Caco-2 (cell line): ENCODE results near the gene LARP1. TPM values are rescaled to one million over a fixed set of nuclear protein-coding genes. Genes with fewer than 3 reads are reported as not detected.

Source experiments
- BruUV-seq: library from RNA; stranded (reverse); fragments of 400-500 nt; replicated peaks from 2 replicates; lab custom pipeline; 2021; lab: Mats Ljungman, UMichigan
- CTCF ChIA-PET: fragments of 300-600 bp; sonication (Branson Sonifier 250); formaldehyde crosslinking; loops from one replicate; lab custom pipeline; 2022; ENCODE audit warnings: antibody characterized with exemption; lab: Charles Lee
- POLR2A ChIA-PET: fragments of 300-600 bp; sonication (Branson Sonifier 250); formaldehyde crosslinking; loops from one replicate; lab custom pipeline; 2022; ENCODE audit warnings: antibody characterized with exemption; lab: Charles Lee
- DNase-seq, 2 experiments: peaks; one replicate each; pipeline versions ENCODE4 v3.0.0 to v3.0.0-alpha.2; 2020 to 2022
- H3K27me3 ChIP-seq: replicated peaks from 2 replicates; pipeline ENCODE4 v1.6.0; 2011; ENCODE audit warnings: low read length; ENCODE audit not compliant: control insufficient read depth, insufficient read depth
- H3K36me3 ChIP-seq: 2 replicates; pipeline ENCODE4 v1.5.1; 2011; ENCODE audit warnings: low read length; ENCODE audit not compliant: control insufficient read depth, insufficient read depth
- H3K4me1 ChIP-seq: fragments of 250-450 bp; sonication (Bioruptor Pico); 2 replicates; pipeline ENCODE4 v1.5.1; 2020; ENCODE audit warnings: mild to moderate bottlenecking
- H3K4me3 ChIP-seq: 2 replicates; pipeline ENCODE4 v1.5.1; 2011; ENCODE audit warnings: low read depth, mild to moderate bottlenecking, control low read depth, low read length
- H3K9me3 ChIP-seq: fragments of 250-450 bp; sonication (Bioruptor Pico); 2 replicates; pipeline ENCODE4 v1.5.1; 2020; ENCODE audit warnings: mild to moderate bottlenecking, moderate library complexity
- H3K27ac Mint-ChIP-seq: one replicate; pipeline ENCODE4 v1.8.0; 2022; ENCODE audit warnings: mixed read lengths; ENCODE audit not compliant: unreplicated experiment
- H3K27me3 Mint-ChIP-seq: one replicate; pipeline ENCODE4 v1.8.0; 2022; ENCODE audit warnings: mixed read lengths; ENCODE audit not compliant: insufficient read depth, unreplicated experiment
- H3K36me3 Mint-ChIP-seq: one replicate; pipeline ENCODE4 v1.8.0; 2022; ENCODE audit warnings: mild to moderate bottlenecking, mixed read lengths; ENCODE audit not compliant: insufficient read depth, unreplicated experiment
- H3K4me1 Mint-ChIP-seq: one replicate; pipeline ENCODE4 v1.8.0; 2022; ENCODE audit warnings: low read depth, mixed read lengths; ENCODE audit not compliant: unreplicated experiment
- H3K4me3 Mint-ChIP-seq: one replicate; pipeline ENCODE4 v1.8.0; 2022; ENCODE audit warnings: mild to moderate bottlenecking, moderate library complexity, mixed read lengths; ENCODE audit not compliant: unreplicated experiment
- H3K9me3 Mint-ChIP-seq: one replicate; pipeline ENCODE4 v1.8.0; 2022; ENCODE audit warnings: mixed read lengths; ENCODE audit not compliant: unreplicated experiment
- CTCF ChIP-seq, 2 experiments: fragments of 200-600 bp in 1 of 2; IDR thresholded peaks; 1 replicate in 1 of 2; 2 replicates in 1 of 2; pipeline versions ENCODE4 v1.5.1 to v1.8.0; 2011 to 2022; ENCODE audit warnings: antibody characterized with exemption in 1 of 2, control low read depth in 1 of 2, inconsistent platforms in 1 of 2, low read depth in 1 of 2, low read length in 1 of 2, mild to moderate bottlenecking in 1 of 2, moderate library complexity in 1 of 2; ENCODE audit not compliant: insufficient read depth in 1 of 2, severe bottlenecking in 1 of 2, unreplicated experiment in 1 of 2
- intact Hi-C: fragments of 100-400 bp; cut with micrococcal nuclease; formaldehyde crosslinking; loops from one replicate; pipeline ENCODE4 v1.10.0; 2022; ENCODE audit not compliant: unreplicated experiment
- total RNA-seq: library from RNA; stranded (reverse); gene quantifications from 2 replicates; pipeline ENCODE4 v1.2.3, GENCODE V29; 2022

The LARP1 gene
- total RNA-seq, 1 experiment from 2014 or later: 372 TPM

- peak overlapping the region; percentile 68 for H3K4me3 ChIP-seq
- no peaks in the 10 kb centered on the region for H3K27me3 ChIP-seq
- Mint-ChIP-seq H3K27me3 (no peaks in the 10 kb centered on the region), H3K4me3 (peak overlapping the region; percentile 85), H3K27ac (peak overlapping the region; percentile 90), H3K36me3 (peaks cover 31% of the 10 kb centered on the region), H3K4me1 (peaks cover 22% of the 10 kb centered on the region), H3K9me3 (no peaks in the 10 kb centered on the region)
- ChIA-PET POLR2A (no interaction called here), CTCF (no interaction called here)
- intact Hi-C loops: loop anchor here (5.0 kb wide), 1 partner anchor 56 kb away; no protein-coding TSS in a partner anchor
- no peak for TF ChIP-seq CTCF (IDR thresholded peaks at IDR 0.05; ENCODE audit: insufficient read depth in 1 of 2, low read depth in 1 of 2, low read length in 1 of 2, severe bottlenecking in 1 of 2, unreplicated experiment in 1 of 2)
- H3K36me3 ChIP-seq: 0 out of 2 replicates have a peak, but pooled peaks cover 1% of the 10 kb centered on the region
- peaks cover 22% of the 10 kb centered on the region for H3K4me1 ChIP-seq
- no TSS peak for BruUV-seq
- DNase-seq: peak; percentile 60 to 62
- no peaks in the 10 kb centered on the region for H3K9me3 ChIP-seq
Measured at GRCh38 chr5:154756009-154756867, 1.1 kb downstream of the LARP1 start.

GRCh38 chr5:154756868-154757813 is 2.0 kb downstream of the LARP1 start:
- Histone ChIP-seq H3K36me3 (0 out of 2 replicates have a peak, but pooled peaks cover 1% of the 10 kb centered on the region), H3K4me3 (peak overlapping the region; percentile 68), H3K4me1 (peaks cover 22% of the 10 kb centered on the region), H3K9me3 (no peaks in the 10 kb centered on the region), H3K27me3 (no peaks in the 10 kb centered on the region)
- POLR2A ChIA-PET: interaction anchor here (0.6 kb wide), 1 partner anchor 236 kb away, joined by 3 read pairs; no protein-coding TSS in a partner anchor
- DNase-seq: peak; percentile 48 to 61
- Mint-ChIP-seq H3K4me3 (peak overlapping the region; percentile 85), H3K9me3 (no peaks in the 10 kb centered on the region), H3K4me1 (peaks cover 22% of the 10 kb centered on the region), H3K27ac (peak overlapping the region; percentile 90), H3K36me3 (peaks cover 34% of the 10 kb centered on the region), H3K27me3 (no peaks in the 10 kb centered on the region)
- intact Hi-C loops: loop anchor here (5.0 kb wide), 1 partner anchor 55 kb away; no protein-coding TSS in a partner anchor
- TF ChIP-seq CTCF (IDR thresholded peaks at IDR 0.05; ENCODE audit: insufficient read depth in 1 of 2, low read depth in 1 of 2, low read length in 1 of 2, severe bottlenecking in 1 of 2, unreplicated experiment in 1 of 2): no peak
- BruUV-seq: no TSS peak
- CTCF ChIA-PET: no interaction called here
